ENCODE measurements around the gene SCFD2.
"Not testable (repeated sequence)": the region's sequence is repeated elsewhere in the genome, so short reads cannot be mapped to it uniquely, and the experiment has no call there.

Gene SCFD2

GRCh38 chr4:53007024-53007423 lies 358.8 kb downstream of the SCFD2 start:
- no peak for DNase-seq

- DNase-seq, result no peak
Observed at GRCh38 chr4:53005808-53006207, 360.1 kb downstream of the SCFD2 start.

- DNase-seq, result no peak
Observed at GRCh38 chr4:53005149-53005546, 360.7 kb downstream of the SCFD2 start.

- no peak for DNase-seq
Observed at GRCh38 chr4:53004497-53005148, 361.2 kb downstream of the SCFD2 start.

- DNase-seq, result no peak
Observed at GRCh38 chr4:53003959-53004358, 361.9 kb downstream of the SCFD2 start.

- DNase-seq, result no peak
Observed at GRCh38 chr4:53000560-53000959, 365.3 kb downstream of the SCFD2 start.

- DNase-seq, result no peak
Observed at GRCh38 chr4:52999626-53000025, 366.2 kb downstream of the SCFD2 start.

GRCh38 chr4:52998413-52998812 lies 367.4 kb downstream of the SCFD2 start:
- DNase-seq, result no peak

- DNase-seq, result no peak
Observed at GRCh38 chr4:52997132-52997416, 368.8 kb downstream of the SCFD2 start.

- DNase-seq, result no peak
Observed at GRCh38 chr4:52996261-52997131, 369.4 kb downstream of the SCFD2 start.

GRCh38 chr4:52995360-52996030 lies 370.4 kb downstream of the SCFD2 start:
- no peak for DNase-seq

- DNase-seq, result no peak
Observed at GRCh38 chr4:52994567-52994966, 371.3 kb downstream of the SCFD2 start.

- DNase-seq, result no peak
Observed at GRCh38 chr4:52993771-52994170, 372.1 kb downstream of the SCFD2 start.

- not testable (repeated sequence) for DNase-seq
Observed at GRCh38 chr4:52992551-52992950, 373.3 kb downstream of the SCFD2 start.

- DNase-seq, result no peak
Observed at GRCh38 chr4:52991472-52991871, 374.4 kb downstream of the SCFD2 start.

GRCh38 chr4:52990706-52991105 lies 375.2 kb downstream of the SCFD2 start:
- no peak for DNase-seq

- no peak for DNase-seq
Observed at GRCh38 chr4:52989865-52990264, 376.0 kb downstream of the SCFD2 start.

GRCh38 chr4:52987392-52988056 lies 378.3 kb downstream of the SCFD2 start:
- DNase-seq, result no peak

- no peak for DNase-seq
Observed at GRCh38 chr4:52984462-52984881, 381.4 kb downstream of the SCFD2 start.

- DNase-seq, result peak; percentile 44
Observed at GRCh38 chr4:52983563-52984303, 382.1 kb downstream of the SCFD2 start.

GRCh38 chr4:52982946-52983340 lies 382.9 kb downstream of the SCFD2 start:
- DNase-seq, result no peak

GRCh38 chr4:52982255-52982945 lies 383.5 kb downstream of the SCFD2 start:
- no peak for DNase-seq

Data from NCI-H226 (cell line).